Measurements from ENCODE around the gene PIGC.

GRCh38 chr1:172453607-172454006 lies 9.7 kb upstream of the PIGC start:
- TF ChIP-seq YY1 (IDR thresholded peaks at IDR 0.05; ENCODE audit: insufficient read depth, insufficient read length) (no peak), ZNF274 (IDR thresholded peaks at IDR 0.05; ENCODE audit: low read depth, low read length) (no peak)
